ENCODE data around the gene RNF41. TPM values are rescaled to one million over a fixed set of nuclear protein-coding genes. Genes with fewer than 3 reads are reported as not detected.
"Not testable (repeated sequence)": the region's sequence is repeated elsewhere in the genome, so short reads cannot be mapped to it uniquely, and the experiment has no call there.

The RNF41 gene
- total and polyA plus RNA-seq, 2 donors = 37.8 to 42.9 TPM

DNA sequence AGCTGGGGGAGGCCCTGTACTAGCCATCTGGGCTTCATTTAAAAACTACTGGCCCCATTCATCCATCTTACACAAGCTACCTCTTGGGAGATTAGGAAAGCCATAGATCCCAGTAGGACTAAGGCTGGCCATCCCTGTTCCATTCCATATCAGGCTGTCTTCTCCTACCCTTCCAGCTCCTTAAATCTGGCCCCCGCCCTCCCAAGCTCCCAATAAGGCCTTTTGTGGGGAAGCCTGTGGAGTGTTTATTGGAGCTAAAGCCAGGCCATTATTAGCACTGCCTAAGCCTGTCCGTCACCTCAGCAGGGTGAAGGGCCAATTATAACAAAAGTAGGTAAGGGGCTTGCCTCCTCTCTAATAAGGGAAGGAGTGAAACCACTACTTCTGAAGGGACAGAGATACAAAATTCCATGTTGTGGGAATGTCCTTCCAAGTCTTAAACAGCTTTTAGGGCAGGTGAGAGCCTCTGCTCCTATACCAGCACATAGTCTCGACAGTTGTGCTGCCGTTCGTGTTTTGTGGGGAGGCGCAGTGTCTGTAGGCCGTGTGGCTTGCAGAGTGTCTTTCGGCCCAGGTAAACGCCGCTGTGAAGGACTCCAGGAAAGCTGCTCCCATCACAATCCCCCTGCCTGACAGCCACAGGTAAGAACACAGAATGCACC is 59.9 kb downstream of the RNF41 start:
- H3K4me3 ChIP-seq (ENCODE audit: low read depth, low read length) = no peak overlapping the region

DNA sequence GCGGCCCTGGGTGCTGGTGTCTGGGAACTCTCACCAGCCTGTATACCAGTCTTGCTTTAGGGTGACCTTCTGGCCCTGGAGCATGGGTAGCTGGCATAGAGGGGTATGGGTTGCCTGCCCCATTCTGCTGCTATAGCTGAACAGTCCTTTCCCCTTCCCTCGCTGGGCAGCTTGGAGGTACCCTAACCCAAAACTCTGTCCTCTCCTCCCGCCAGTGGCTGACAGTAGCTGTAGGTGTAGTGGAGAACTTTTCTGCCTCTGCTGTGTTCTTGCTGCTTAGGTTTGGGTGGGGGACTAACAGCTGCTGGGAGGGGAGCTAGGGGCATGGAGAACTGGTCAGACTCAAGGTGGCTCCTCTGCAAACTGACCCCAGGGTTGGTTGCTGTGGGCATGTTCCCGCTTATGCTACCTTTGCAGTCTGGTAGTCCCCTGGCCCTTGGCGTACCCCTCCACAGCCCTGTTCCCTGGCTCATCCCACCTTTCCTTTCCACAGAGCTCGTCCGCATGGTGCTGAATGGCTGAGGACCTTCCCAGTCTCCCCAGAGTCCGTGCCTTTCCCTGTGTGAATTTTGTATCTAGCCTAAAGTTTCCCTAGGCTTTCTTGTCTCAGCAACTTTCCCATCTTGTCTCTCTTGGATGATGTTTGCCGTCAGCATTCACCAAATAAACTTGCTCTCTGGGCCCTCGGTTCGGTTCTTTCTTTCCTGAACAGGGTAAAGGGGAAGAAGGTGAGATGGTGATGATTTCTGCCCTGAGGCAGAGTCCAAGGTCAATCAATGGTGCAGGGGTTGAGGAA is 60.6 kb downstream of the RNF41 start:
- WGBS = 47% methylated on average over 11 of the region's 11 CpGs
- no peaks in the 10 kb centered on the region for H3K4me1 ChIP-seq (ENCODE audit: insufficient read depth)
- peak overlapping the region; percentile 9 for H3K4me3 ChIP-seq (ENCODE audit: low read depth, low read length)
- no peak for DNase-seq (ENCODE audit: extremely low spot score)
- peak overlapping the region; percentile 100 for H3K27ac ChIP-seq (ENCODE audit: low read depth)
- H3K36me3 ChIP-seq (ENCODE audit: insufficient read depth) = peaks cover 10% of the 10 kb centered on the region

More for the DNA sequence above, 59.9 kb downstream of the RNF41 start:
- Histone ChIP-seq H3K4me1 (ENCODE audit: insufficient read depth) (no peaks in the 10 kb centered on the region), H3K27ac (ENCODE audit: low read depth) (no peak overlapping the region), H3K36me3 (ENCODE audit: insufficient read depth) (peaks cover 10% of the 10 kb centered on the region)
- WGBS = 47% methylated on average over 10 of the region's 10 CpGs
- no peak for DNase-seq (ENCODE audit: extremely low spot score)

DNA sequence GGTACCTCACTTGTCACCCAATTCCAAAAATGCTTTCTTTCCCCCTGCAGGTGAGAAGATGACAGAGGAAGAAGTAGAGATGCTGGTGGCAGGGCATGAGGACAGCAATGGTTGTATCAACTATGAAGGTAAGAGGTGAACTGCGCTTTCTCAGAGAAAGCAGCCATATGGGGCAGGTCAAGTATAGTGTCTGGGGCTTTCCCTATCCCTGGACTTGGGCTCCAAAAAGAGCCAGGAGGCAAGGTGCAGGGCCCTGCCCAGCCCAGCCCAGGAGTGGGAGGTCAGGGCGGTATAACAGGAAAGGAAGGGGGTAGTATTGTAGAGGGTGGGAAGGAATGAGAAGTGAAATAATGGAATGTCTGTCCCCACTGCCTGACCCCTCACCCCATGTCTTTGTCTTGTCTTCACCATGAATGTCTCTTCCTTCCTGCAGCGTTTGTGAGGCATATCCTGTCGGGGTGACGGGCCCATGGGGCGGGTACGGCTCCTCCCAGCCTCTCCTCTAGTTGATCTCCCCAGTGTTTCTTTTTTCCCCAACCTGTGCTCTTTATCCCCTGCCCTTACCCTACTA is 61.4 kb downstream of the RNF41 start:
- Histone ChIP-seq H3K4me1 (ENCODE audit: insufficient read depth) (no peaks in the 10 kb centered on the region), H3K4me3 (ENCODE audit: low read depth, low read length) (peak overlapping the region; percentile 68), H3K36me3 (ENCODE audit: insufficient read depth) (peaks cover 8% of the 10 kb centered on the region), H3K27ac (ENCODE audit: low read depth) (peak overlapping the region; percentile 100)
- WGBS = 23% methylated on average over 7 of the region's 7 CpGs
- no peak for DNase-seq (ENCODE audit: extremely low spot score)

DNA sequence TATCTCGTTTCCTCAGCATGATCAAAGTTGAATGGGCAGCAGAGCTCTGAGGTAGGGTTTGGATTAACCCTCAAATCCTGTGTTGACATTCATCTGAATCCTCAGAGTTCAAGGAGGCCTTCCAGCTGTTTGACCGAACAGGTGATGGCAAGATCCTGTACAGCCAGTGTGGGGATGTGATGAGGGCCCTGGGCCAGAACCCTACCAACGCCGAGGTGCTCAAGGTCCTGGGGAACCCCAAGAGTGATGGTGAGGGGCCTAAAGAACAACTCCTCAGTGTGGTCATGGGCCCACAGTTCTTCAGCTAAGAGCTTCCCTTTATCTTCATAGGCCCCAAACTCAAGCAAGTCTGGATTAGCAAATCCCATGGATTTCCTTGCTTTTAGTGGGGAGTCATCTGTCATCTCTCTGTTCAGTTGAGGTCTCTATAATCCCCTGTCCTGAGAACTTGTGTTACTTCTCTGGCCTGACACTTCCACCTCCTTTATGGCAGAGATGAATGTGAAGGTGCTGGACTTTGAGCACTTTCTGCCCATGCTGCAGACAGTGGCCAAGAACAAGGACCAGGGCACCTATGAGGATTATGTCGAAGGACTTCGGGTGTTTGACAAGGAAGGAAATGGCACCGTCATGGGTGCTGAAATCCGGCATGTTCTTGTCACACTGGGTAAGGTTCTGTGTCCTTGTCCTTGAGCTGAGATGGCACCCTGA is 62.1 kb downstream of the RNF41 start:
- H3K4me1 ChIP-seq (ENCODE audit: insufficient read depth) = no peaks in the 10 kb centered on the region
- H3K36me3 ChIP-seq (ENCODE audit: insufficient read depth) = peaks cover 6% of the 10 kb centered on the region
- DNase-seq (ENCODE audit: extremely low spot score) = no peak
- H3K27ac ChIP-seq (ENCODE audit: low read depth) = peak overlapping the region; percentile 100
- WGBS = 17% methylated on average over 8 of the region's 8 CpGs
- H3K4me3 ChIP-seq (ENCODE audit: low read depth, low read length) = peak overlapping the region; percentile 68

DNA sequence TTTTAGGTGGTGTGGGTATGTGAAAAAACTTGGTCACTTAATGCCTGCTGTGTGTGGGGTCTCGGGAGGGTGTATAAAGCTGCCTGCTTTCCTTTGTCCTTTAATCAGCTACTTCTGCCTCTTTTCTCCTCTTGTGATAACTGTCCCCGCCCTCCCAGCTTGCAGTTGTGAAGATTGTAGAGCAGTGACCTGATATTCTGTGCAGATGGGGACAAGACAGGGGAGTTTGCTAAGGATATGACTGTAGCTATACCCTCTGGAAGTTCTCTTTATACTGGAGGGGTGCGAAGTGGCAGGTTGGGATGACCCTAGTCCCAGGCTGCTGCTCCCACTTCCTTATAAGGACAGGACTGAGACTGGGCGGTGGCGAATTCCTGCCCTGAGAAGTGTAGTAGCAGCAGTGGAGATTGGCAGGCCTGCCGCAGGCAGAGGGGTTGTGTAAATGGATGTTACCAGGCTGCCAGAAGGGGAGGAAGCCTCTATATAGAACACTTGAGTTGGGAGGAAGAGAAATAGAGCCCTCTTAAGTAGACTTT is 62.7 kb downstream of the RNF41 start:
- under 1% methylated on average over 6 of the region's 6 CpGs for WGBS
- Histone ChIP-seq H3K36me3 (ENCODE audit: insufficient read depth) (peaks cover 6% of the 10 kb centered on the region), H3K4me1 (ENCODE audit: insufficient read depth) (no peaks in the 10 kb centered on the region), H3K27ac (ENCODE audit: low read depth) (peak overlapping the region; percentile 100), H3K4me3 (ENCODE audit: low read depth, low read length) (peak overlapping the region; percentile 68)
- DNase-seq (ENCODE audit: extremely low spot score) = peak; percentile 26

DNA sequence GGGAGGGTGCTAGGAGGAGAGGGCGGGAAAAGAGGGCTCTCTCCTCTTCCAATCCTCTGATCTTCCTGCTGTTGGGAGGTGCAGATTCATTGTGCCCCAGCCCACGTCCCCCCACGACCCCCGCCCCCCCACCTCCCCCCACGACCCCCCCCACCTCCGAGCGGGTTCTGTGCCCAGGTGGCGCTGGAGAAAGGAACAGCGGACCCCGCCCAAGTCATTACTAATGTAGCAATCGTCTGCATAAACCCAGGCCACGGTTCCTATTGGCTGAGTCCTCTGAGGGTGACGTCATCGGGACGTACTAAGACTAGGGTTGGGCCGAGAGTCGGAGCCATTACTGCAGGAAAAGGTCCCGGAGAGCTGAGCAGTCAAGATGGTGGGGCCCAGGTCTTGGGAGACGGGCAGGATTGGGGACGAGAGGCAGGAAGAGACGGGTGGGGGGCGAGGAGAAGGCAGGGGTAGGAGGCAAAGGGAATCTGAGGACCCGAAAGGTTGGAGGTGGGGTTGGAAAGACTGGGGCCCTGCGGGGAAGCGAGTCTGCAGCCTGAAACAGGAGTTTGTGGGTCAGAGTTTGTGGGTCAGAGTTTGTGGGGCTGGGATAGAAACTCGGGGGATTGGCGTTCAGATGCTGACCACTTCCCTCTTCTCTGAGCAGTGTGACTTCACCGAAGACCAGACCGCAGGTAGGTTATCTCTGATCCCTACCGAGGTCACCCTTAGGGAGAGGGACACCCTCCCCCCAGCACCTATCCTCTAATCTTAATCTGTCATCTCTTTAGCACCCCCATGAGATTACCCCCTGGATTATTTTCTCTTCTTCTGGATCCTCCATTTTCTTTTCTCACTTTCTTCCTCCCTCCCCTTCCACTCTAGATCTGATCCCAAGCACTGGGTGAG is 63.4 kb downstream of the RNF41 start, which contains the start of gene MYL6:
Gene MYL6 (plus strand): TSS at position 331 of the 897 bp plus-strand sequence. CDS start 43 bp downstream, at position 374.
- peak; percentile 98 for DNase-seq (ENCODE audit: extremely low spot score)
- Histone ChIP-seq H3K4me1 (ENCODE audit: insufficient read depth) (no peaks in the 10 kb centered on the region), H3K36me3 (ENCODE audit: insufficient read depth) (peaks cover 3% of the 10 kb centered on the region), H3K27ac (ENCODE audit: low read depth) (peak within 1 kb of the TSS; percentile 100), H3K4me3 (ENCODE audit: low read depth, low read length) (peak within 1 kb of the TSS; percentile 68)
- WGBS = under 1% methylated on average over 30 of the region's 30 CpGs

DNA sequence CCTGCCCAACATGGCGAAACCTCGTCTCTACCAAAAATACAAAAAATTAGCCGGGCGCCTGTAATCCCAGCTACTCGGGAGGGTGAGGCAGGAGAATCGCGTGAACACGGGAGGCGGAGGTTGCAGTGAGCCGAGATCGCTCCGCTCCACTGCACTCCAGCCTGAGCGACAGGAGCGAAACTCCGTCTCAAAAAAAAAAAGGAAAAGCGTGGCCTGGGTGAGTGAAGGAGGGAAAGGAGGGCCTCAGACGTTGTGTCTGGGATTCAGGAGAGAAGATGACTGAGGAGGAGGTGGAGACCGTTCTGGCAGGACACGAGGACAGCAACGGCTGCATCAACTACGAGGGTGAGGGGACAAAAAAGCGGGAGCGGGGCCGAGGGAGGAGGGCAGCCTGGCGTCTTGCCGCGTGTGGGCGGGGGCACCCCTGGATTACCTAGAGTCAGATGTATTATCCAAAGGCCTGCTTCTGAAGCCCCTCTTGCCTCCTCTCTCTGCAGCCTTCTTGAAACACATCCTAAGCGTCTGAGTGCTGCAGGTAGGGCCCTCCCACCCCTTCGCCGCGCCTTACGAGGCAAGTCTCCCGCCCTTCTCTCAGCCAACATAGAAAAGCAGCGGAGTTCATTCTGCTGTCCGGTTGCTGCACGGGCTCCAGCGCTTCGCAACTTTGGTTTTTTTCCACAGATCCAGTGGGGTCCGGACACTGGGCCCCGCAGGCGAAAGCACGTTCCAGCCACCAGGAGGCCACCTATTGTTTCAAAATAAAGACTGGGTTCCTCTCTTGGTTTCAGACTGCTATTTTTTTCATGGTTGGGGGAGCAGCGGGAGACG is 64.3 kb downstream of the RNF41 start:
- peak; percentile 75 for DNase-seq (ENCODE audit: extremely low spot score)
- Histone ChIP-seq H3K36me3 (ENCODE audit: insufficient read depth) (peaks cover 3% of the 10 kb centered on the region), H3K4me3 (ENCODE audit: low read depth, low read length) (peak overlapping the region; percentile 21), H3K27ac (ENCODE audit: low read depth) (peak overlapping the region; percentile 85), H3K4me1 (ENCODE audit: insufficient read depth) (peaks cover 1% of the 10 kb centered on the region)
- WGBS = 3% methylated on average over 45 of the region's 45 CpGs

DNA sequence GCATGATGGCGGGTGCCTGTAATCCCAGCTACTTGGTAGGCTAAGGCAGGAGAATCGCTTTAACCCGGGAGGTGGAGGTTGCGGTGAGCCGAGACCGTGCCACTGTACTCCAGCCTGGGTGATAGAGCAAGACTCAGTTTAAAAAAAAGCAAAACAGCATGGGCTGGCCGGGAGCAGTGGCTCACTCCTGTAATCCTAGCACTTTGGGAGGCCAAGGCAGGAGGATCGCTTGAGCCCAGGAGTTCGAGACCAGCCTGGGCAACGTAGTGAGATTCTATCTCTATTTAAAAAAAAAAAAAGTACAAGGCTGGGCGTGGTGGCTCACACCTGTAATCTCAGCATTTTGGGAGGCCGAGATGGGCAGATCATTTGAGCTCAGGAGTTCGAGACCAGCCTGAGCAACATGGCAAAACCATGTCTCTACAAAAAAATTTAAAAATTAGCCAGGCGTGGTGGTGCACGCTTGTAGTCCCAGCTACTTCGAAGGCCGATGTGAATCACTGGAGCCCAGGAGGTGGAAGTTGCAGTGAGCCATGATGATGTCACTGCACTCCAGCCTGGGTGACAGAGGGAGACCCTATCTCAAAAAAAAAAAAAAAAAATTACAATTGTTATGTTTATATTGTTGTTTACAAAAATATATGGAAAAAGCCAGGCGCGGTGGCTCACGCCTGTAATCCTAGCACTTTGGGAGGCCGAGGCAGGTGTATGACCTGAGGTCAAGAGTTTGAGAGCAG is 65.1 kb downstream of the RNF41 start:
- 90% methylated on average over 21 of the region's 21 CpGs for WGBS
- H3K4me1 ChIP-seq (ENCODE audit: insufficient read depth); DNase-seq (ENCODE audit: extremely low spot score); H3K36me3 ChIP-seq (ENCODE audit: insufficient read depth): not testable (repeated sequence)
- Histone ChIP-seq H3K27ac (ENCODE audit: low read depth) (peak overlapping the region; percentile 85), H3K4me3 (ENCODE audit: low read depth, low read length) (peak overlapping the region; percentile 21)

DNA sequence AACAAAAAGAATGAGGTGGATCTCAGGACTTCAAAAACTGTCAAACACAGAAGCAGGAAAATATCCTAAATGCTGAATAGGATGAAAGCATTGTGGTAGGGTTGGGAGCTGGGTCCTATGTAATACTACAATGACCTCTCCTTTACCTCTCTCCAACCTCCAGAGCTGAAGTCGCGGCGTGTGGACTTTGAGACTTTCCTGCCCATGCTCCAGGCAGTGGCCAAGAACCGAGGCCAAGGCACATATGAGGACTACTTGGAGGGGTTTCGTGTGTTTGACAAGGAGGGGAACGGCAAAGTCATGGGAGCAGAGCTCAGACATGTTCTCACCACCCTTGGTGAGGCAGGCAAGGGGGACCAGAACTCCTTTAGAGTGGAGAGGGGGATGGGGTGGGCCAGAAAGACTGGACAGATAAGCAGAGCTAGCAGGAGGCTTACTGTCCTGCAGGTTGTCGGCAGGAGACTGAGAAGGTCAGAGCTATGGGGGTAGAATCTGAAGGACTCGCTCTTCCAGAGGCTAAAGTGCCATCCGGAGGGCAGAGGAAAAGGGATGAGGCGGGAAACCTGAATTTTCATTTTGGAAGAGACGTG is 66.4 kb downstream of the RNF41 start:
- no peak for DNase-seq (ENCODE audit: extremely low spot score)
- 93% methylated on average over 11 of the region's 11 CpGs for WGBS
- H3K27ac ChIP-seq (ENCODE audit: low read depth) = no peak overlapping the region
- no peaks in the 10 kb centered on the region for H3K36me3 ChIP-seq (ENCODE audit: insufficient read depth)
- no peak overlapping the region for H3K4me3 ChIP-seq (ENCODE audit: low read depth, low read length)
- peaks cover 1% of the 10 kb centered on the region for H3K4me1 ChIP-seq (ENCODE audit: insufficient read depth)

DNA sequence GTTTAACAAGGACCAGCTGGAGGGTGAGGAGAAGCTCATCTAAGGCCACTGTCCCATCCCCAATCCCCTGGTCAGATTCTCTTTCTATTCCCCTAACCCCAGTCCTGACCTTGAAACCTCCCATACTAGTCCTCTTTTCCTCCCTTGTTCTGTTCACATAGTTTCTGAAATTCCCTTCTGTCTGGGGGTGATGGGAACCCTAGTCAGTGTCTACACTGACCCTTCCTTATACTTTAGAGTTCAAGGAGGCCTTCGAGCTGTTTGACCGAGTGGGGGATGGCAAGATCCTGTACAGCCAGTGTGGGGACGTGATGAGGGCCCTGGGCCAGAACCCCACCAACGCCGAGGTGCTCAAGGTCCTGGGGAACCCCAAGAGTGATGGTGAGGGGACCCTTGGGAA is 66.9 kb downstream of the RNF41 start:
- Histone ChIP-seq H3K27ac (ENCODE audit: low read depth) (no peak overlapping the region), H3K4me3 (ENCODE audit: low read depth, low read length) (no peak overlapping the region), H3K4me1 (ENCODE audit: insufficient read depth) (peaks cover 1% of the 10 kb centered on the region), H3K36me3 (ENCODE audit: insufficient read depth) (no peaks in the 10 kb centered on the region)
- no peak for DNase-seq (ENCODE audit: extremely low spot score)
- 95% methylated on average over 5 of the region's 5 CpGs for WGBS

DNA sequence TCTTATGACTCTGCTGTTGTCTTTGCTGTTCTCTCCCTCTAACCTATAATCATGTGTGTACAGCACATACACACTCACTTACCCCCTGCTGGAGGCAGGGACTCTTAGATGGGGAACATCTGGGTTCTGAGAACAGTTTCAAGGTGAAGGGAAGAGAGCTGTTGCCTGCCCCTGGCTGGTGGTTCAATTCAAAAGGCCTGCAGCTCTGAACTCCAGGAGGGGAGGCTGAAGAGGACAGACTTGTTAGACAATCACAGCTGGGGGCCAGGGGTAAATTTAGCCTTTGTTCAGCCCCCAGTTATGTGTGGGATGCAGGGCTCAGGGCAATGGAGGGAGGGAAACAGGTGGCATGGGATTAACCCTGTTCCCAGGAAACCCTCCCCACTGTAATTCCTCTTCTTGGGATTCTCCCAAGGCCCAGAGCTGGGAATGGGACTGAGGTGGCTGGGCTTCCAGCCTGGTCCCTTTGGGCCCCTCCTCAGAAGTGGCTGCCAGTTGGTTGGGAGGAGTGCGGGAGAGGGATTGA is 67.4 kb downstream of the RNF41 start:
- DNase-seq (ENCODE audit: extremely low spot score) = no peak
- Histone ChIP-seq H3K36me3 (ENCODE audit: insufficient read depth) (no peaks in the 10 kb centered on the region), H3K27ac (ENCODE audit: low read depth) (no peak overlapping the region), H3K4me1 (ENCODE audit: insufficient read depth) (peaks cover 1% of the 10 kb centered on the region), H3K4me3 (ENCODE audit: low read depth, low read length) (no peak overlapping the region)
- 97% methylated on average over 1 of the region's 1 CpG for WGBS

Measured in urinary bladder (tissue), 4 donors.